ENCODE data around the gene SCGB1A1. TPM values are rescaled to one million over a fixed set of nuclear protein-coding genes. Genes with fewer than 3 reads are reported as not detected.

SCGB1A1 gene
- total RNA-seq, 1 experiment from 2014 or later: not detected

Other genes with a start within 250 kb of the SCGB1A1 start
- gene SCGB1D1, start 228.8 kb upstream of the SCGB1A1 start, total RNA-seq (2014; rRNA removed; shearing (Covaris generic)): not detected in 2 replicates
- not detected in 2 replicates for gene SCGB2A1, start 210.4 kb upstream of the SCGB1A1 start, total RNA-seq (2014; rRNA removed; shearing (Covaris generic))
- gene SCGB1D2, start 176.8 kb upstream of the SCGB1A1 start, total RNA-seq (2014; rRNA removed; shearing (Covaris generic)): not detected in 2 replicates
- not detected in 2 replicates for gene SCGB2A2, start 148.9 kb upstream of the SCGB1A1 start, total RNA-seq (2014; rRNA removed; shearing (Covaris generic))
- gene SCGB1D4, start 120.0 kb upstream of the SCGB1A1 start, total RNA-seq (2014; rRNA removed; shearing (Covaris generic)): not detected in 2 replicates
- 16.9 and 25.8 TPM in 2 replicates for gene ASRGL1, start 81.6 kb upstream of the SCGB1A1 start, total RNA-seq (2014; rRNA removed; shearing (Covaris generic))
- 51.3 and 141 TPM in 2 replicates for gene AHNAK, start 127.8 kb downstream of the SCGB1A1 start, total RNA-seq (2014; rRNA removed; shearing (Covaris generic))
- gene EEF1G, start 154.9 kb downstream of the SCGB1A1 start, total RNA-seq (2014; rRNA removed; shearing (Covaris generic)): 940 and 974 TPM in 2 replicates
- gene TUT1, start 172.5 kb downstream of the SCGB1A1 start, total RNA-seq (2014; rRNA removed; shearing (Covaris generic)): 5.2 and 7.6 TPM in 2 replicates
- gene MTA2, start 182.8 kb downstream of the SCGB1A1 start, total RNA-seq (2014; rRNA removed; shearing (Covaris generic)): 104 and 148 TPM in 2 replicates
- gene EML3, start 193.7 kb downstream of the SCGB1A1 start, total RNA-seq (2014; rRNA removed; shearing (Covaris generic)): 10.5 and 21.7 TPM in 2 replicates
- gene ROM1, start 194.2 kb downstream of the SCGB1A1 start, total RNA-seq (2014; rRNA removed; shearing (Covaris generic)): 8.1 and 9.0 TPM in 2 replicates
- gene B3GAT3, start 203.0 kb downstream of the SCGB1A1 start, total RNA-seq (2014; rRNA removed; shearing (Covaris generic)): 16.6 and 44.9 TPM in 2 replicates
- gene GANAB, start 227.6 kb downstream of the SCGB1A1 start, total RNA-seq (2014; rRNA removed; shearing (Covaris generic)): 142 and 229 TPM in 2 replicates
- 17.1 and 22.1 TPM in 2 replicates for gene INTS5, start 234.3 kb downstream of the SCGB1A1 start, total RNA-seq (2014; rRNA removed; shearing (Covaris generic))
- gene C11orf98, start 246.2 kb downstream of the SCGB1A1 start, total RNA-seq (2014; rRNA removed; shearing (Covaris generic)): 83.6 and 86.6 TPM in 2 replicates
- 2.0 and 8.7 TPM in 2 replicates for gene CSKMT, start 246.3 kb downstream of the SCGB1A1 start, total RNA-seq (2014; rRNA removed; shearing (Covaris generic))

All from M059J (cell line).